ENCODE results near the gene ANXA2.

Gene ANXA2

GRCh38 chr15:60325905-60326304 lies 71.9 kb downstream of the ANXA2 start:
- DNase-seq (ENCODE audit: low read depth) = no peak
- no peak overlapping the region for H3K4me3 ChIP-seq (ENCODE audit: low read depth, low read length)
- no peak for TF ChIP-seq CTCF (IDR thresholded peaks at IDR 0.05; ENCODE audit: insufficient read depth, low read depth, low read length, missing control alignments)

GRCh38 chr15:60324706-60325438 lies 72.9 kb downstream of the ANXA2 start:
- H3K4me3 ChIP-seq (ENCODE audit: low read depth, low read length) = no peak overlapping the region
- no peak for TF ChIP-seq CTCF (IDR thresholded peaks at IDR 0.05; ENCODE audit: insufficient read depth, low read depth, low read length, missing control alignments)
- no peak for DNase-seq (ENCODE audit: low read depth)

- no peak for DNase-seq (ENCODE audit: low read depth)
- H3K4me3 ChIP-seq (ENCODE audit: low read depth, low read length) = no peak overlapping the region
- no peak for TF ChIP-seq CTCF (IDR thresholded peaks at IDR 0.05; ENCODE audit: insufficient read depth, low read depth, low read length, missing control alignments)
Measured at GRCh38 chr15:60323322-60323721, 74.5 kb downstream of the ANXA2 start.

- no peak for TF ChIP-seq CTCF (IDR thresholded peaks at IDR 0.05; ENCODE audit: insufficient read depth, low read depth, low read length, missing control alignments)
- H3K4me3 ChIP-seq (ENCODE audit: low read depth, low read length) = no peak overlapping the region
- DNase-seq (ENCODE audit: low read depth) = no peak
Measured at GRCh38 chr15:60320365-60320764, 77.4 kb downstream of the ANXA2 start.

GRCh38 chr15:60318216-60318867 lies 79.4 kb downstream of the ANXA2 start:
- H3K4me3 ChIP-seq (ENCODE audit: low read depth, low read length) = no peak overlapping the region
- no peak for TF ChIP-seq CTCF (IDR thresholded peaks at IDR 0.05; ENCODE audit: insufficient read depth, low read depth, low read length, missing control alignments)
- DNase-seq (ENCODE audit: low read depth) = no peak

GRCh38 chr15:60316961-60317360 lies 80.8 kb downstream of the ANXA2 start:
- no peak for DNase-seq (ENCODE audit: low read depth)
- TF ChIP-seq CTCF (IDR thresholded peaks at IDR 0.05; ENCODE audit: insufficient read depth, low read depth, low read length, missing control alignments) = no peak
- H3K4me3 ChIP-seq (ENCODE audit: low read depth, low read length) = no peak overlapping the region
